Ovary (tissue), 3 donors: ENCODE results near the gene PNLIPRP3.

ENCODE experiments used
- CTCF ChIP-seq, 3 donors: fragments of 450-650 bp in 2 of 3; fragments of 200-600 bp in 1 of 3; IDR thresholded peaks; one replicate each; pipeline versions ENCODE4 v1.5.1 to v1.8.0; 2016 to 2022; ENCODE audit warnings: antibody characterized with exemption in 3 of 3, mild to moderate bottlenecking in 1 of 3
- EP300 ChIP-seq: sonication (generic); formaldehyde crosslinking; IDR thresholded peaks from one replicate; pipeline ENCODE4 v1.6.1; 2017; ENCODE audit warnings: antibody characterized with exemption
- POLR2A ChIP-seq: fragments of 450-650 bp; IDR thresholded peaks from one replicate; pipeline ENCODE4 v1.6.1; 2017; ENCODE audit warnings: antibody characterized with exemption, mild to moderate bottlenecking, moderate library complexity
- donor health status: DM: no; HTN: no; CAD: no.

- TF ChIP-seq POLR2A (no peak), CTCF (IDR thresholded peaks at IDR 0.05) (no peak), EP300 (no peak)
Observed at GRCh38 chr10:116431598-116431997, 4.0 kb downstream of the PNLIPRP3 start.
